Prostate gland (tissue), 2 donors: ENCODE data around the gene TRAF3. TPM values are rescaled to one million over a fixed set of nuclear protein-coding genes. Genes with fewer than 3 reads are reported as not detected.

Source experiments
- DNase-seq: peaks from one replicate; pipeline ENCODE4 v3.0.0-alpha.2; 2019; ENCODE audit warnings: low spot score
- H3K27ac ChIP-seq, 2 donors: fragments of 200-600 bp; sonication (generic); 2 replicates each; pipeline ENCODE4 v1.5.1; 2017 to 2019
- H3K27me3 ChIP-seq: fragments of 200-600 bp; sonication (generic); replicated peaks from 2 replicates; pipeline ENCODE4 v1.5.1; 2019; ENCODE audit not compliant: insufficient read depth
- H3K36me3 ChIP-seq, 2 donors: fragments of 200-600 bp; sonication (generic); 1 replicate in 1 of 2; 2 replicates in 1 of 2; pipeline versions ENCODE4 v1.5.1 to v1.8.1; 2017 to 2019
- H3K4me1 ChIP-seq: fragments of 200-600 bp; sonication (generic); replicated peaks from 2 replicates; pipeline ENCODE4 v1.5.1; 2019
- H3K4me3 ChIP-seq, 2 donors: fragments of 200-600 bp; sonication (generic); 2 replicates each; pipeline ENCODE4 v1.5.1; 2017 to 2019
- H3K9me3 ChIP-seq: fragments of 200-600 bp; sonication (generic); 2 replicates; pipeline ENCODE4 v1.5.1; 2017
- CTCF ChIP-seq, 4 experiments: fragments of 200-600 bp in 2 of 4; fragments of 450-650 bp in 2 of 4; sonication (generic) in 2 of 4; IDR thresholded peaks; 1 replicate in 3 of 4; 2 replicates in 1 of 4; pipeline ENCODE4 v1.5.1; 2016 to 2019; ENCODE audit warnings: antibody characterized with exemption in 4 of 4, mild to moderate bottlenecking in 2 of 4, moderate library complexity in 2 of 4
- POLR2A ChIP-seq: fragments of 450-650 bp; IDR thresholded peaks from one replicate; pipeline ENCODE4 v1.6.1; 2016; ENCODE audit warnings: antibody characterized with exemption, mild to moderate bottlenecking
- POLR2AphosphoS5 ChIP-seq: sonication (generic); formaldehyde crosslinking; IDR thresholded peaks from one replicate; pipeline ENCODE4 v1.6.1; 2017; ENCODE audit warnings: antibody characterized with exemption
- WGBS: methylation state at CpG from one replicate; pipeline ENCODE4 v1.1.5; 2018; 5-methylcytosine and 5-hydroxymethylcytosine counted together
- intact Hi-C: fragments of 100-400 bp; cut with DNase I; formaldehyde crosslinking; loops from one replicate; pipeline ENCODE4 v1.14.2; 2022
- total RNA-seq, 2 donors: library from RNA; depleted of rRNA; stranded (reverse); fragments of >200 nt; gene quantifications; one replicate each; pipeline ENCODE4 v1.1.0, GENCODE V29; 2016

TRAF3 gene
- total RNA-seq, 2 donors from 2014 or later, result 8.3 to 22.0 TPM

- H3K9me3 ChIP-seq, result no peaks in the 10 kb centered on the region
- 93% methylated on average over 15 of the region's 15 CpGs for WGBS
- no peak overlapping the region for H3K4me3 ChIP-seq
- TF ChIP-seq CTCF (IDR thresholded peaks at IDR 0.05) (no peak), POLR2AphosphoS5 (no peak), POLR2A (no peak)
- no peak for DNase-seq
- H3K4me1 ChIP-seq, result peaks cover 8% of the 10 kb centered on the region
- no peaks in the 10 kb centered on the region for H3K27me3 ChIP-seq
- H3K27ac ChIP-seq, result no peak overlapping the region
- no peaks in the 10 kb centered on the region for H3K36me3 ChIP-seq
- intact Hi-C loops, result no loop called here
Observed at GRCh38 chr14:102731101-102731870, 46.0 kb upstream of the TRAF3 start.

- Histone ChIP-seq H3K36me3 (no peaks in the 10 kb centered on the region), H3K27ac (no peak overlapping the region), H3K4me3 (no peak overlapping the region), H3K27me3 (no peaks in the 10 kb centered on the region), H3K9me3 (no peaks in the 10 kb centered on the region), H3K4me1 (peaks cover 3% of the 10 kb centered on the region)
- WGBS, result 90% methylated on average over 13 of the region's 13 CpGs
- intact Hi-C loops, result no loop called here
- no peak for DNase-seq
- TF ChIP-seq POLR2A, result no peak
- no peak for TF ChIP-seq CTCF (IDR thresholded peaks at IDR 0.05)
- no peak for TF ChIP-seq POLR2AphosphoS5
Observed at GRCh38 chr14:102731871-102732800, 45.1 kb upstream of the TRAF3 start.

- H3K9me3 ChIP-seq, result no peaks in the 10 kb centered on the region
- no peak for DNase-seq
- H3K36me3 ChIP-seq, result no peaks in the 10 kb centered on the region
- WGBS, result 96% methylated on average over 10 of the region's 10 CpGs
- TF ChIP-seq POLR2A (no peak), CTCF (IDR thresholded peaks at IDR 0.05) (no peak), POLR2AphosphoS5 (no peak)
- intact Hi-C loops, result no loop called here
- no peak overlapping the region for H3K4me3 ChIP-seq
- no peaks in the 10 kb centered on the region for H3K27me3 ChIP-seq
- H3K4me1 ChIP-seq, result no peaks in the 10 kb centered on the region
- H3K27ac ChIP-seq, result no peak overlapping the region
Observed at GRCh38 chr14:102732924-102733323, 44.3 kb upstream of the TRAF3 start.

GRCh38 chr14:102733326-102733725 lies 43.9 kb upstream of the TRAF3 start:
- no peaks in the 10 kb centered on the region for H3K36me3 ChIP-seq
- TF ChIP-seq CTCF (IDR thresholded peaks at IDR 0.05), result no peak
- TF ChIP-seq POLR2A, result no peak
- no peak for TF ChIP-seq POLR2AphosphoS5
- intact Hi-C loops, result no loop called here

More at GRCh38 chr14:102733326-102733725, 43.9 kb upstream of the TRAF3 start:
- no peak overlapping the region for H3K4me3 ChIP-seq
- WGBS, result 91% methylated on average over 11 of the region's 11 CpGs
- no peaks in the 10 kb centered on the region for H3K27me3 ChIP-seq
- no peak for DNase-seq
- H3K9me3 ChIP-seq, result no peaks in the 10 kb centered on the region
- no peaks in the 10 kb centered on the region for H3K4me1 ChIP-seq
- H3K27ac ChIP-seq, result no peak overlapping the region
